ENCODE results near the gene IL1A.

IL1A gene

GRCh38 chr2:112818094-112818902 lies 34.0 kb upstream of the IL1A start:
- DNase-seq (ENCODE audit: extremely low read depth in 1 of 2, low read depth in 1 of 2): no peak

- no peak for DNase-seq (ENCODE audit: extremely low read depth in 1 of 2, low read depth in 1 of 2)
Measured at GRCh38 chr2:112817082-112817689, 32.9 kb upstream of the IL1A start.

- no peak for DNase-seq (ENCODE audit: extremely low read depth in 1 of 2, low read depth in 1 of 2)
Measured at GRCh38 chr2:112814278-112814677, 30.0 kb upstream of the IL1A start.

DNA sequence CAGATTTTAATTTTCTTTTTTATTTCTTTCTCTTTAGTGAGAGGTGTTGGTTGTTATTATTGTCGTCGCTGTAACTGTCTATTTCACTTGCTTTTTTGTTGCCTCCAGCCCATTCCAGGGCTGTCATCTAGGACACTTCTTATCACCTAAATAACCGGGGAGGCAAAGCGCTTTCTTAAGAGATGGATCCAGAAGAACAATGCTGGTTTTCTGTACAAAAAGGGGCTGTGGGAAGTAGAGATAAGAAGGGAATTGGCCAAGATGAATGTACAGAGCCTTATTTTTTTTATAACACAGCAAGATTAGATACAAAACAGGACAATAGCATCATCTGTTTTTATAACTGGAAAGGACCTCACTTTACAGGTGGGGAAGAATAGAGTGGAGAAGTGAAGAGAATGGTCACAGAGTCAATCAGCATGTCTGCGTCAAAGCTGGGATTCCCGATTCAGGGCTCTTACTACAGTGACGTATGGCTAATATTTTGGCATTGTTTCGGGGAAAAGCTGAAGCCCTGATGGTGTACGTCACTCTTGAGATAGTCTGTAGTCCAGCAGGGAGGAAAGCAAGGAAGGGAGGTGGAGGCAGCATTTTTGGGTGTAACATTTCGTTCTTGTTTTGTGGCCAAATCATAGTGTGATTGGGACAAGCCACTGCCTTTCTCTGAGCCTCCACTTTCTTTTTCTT lies 29.1 kb upstream of the IL1A start:
- DNase-seq (ENCODE audit: extremely low read depth in 1 of 2, low read depth in 1 of 2): no peak

GRCh38 chr2:112812318-112813267 lies 28.3 kb upstream of the IL1A start:
- DNase-seq (ENCODE audit: extremely low read depth in 1 of 2, low read depth in 1 of 2): no peak

DNA sequence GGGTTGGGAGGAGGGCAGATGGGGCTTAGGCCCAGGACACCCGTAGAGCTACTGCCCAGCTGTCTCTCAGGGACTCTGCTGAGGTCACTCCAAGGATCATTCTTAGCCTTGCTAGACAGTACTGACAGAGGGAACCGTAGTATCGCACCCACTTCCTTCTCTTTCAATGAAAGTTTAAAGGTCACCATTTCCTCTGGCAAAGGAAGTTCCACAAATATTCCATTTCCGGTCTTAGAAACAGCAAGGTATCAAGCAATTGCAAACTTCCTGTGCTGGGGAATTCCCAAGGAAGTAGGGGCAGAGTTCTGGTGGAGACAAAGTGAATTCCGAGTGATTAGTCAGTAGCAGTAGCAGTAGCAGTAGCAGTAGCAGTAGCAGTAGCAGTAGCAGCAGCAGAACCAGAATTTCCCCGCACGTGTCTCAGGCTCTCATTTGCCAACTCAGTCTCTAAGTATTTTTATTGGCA lies 27.6 kb upstream of the IL1A start:
- DNase-seq (ENCODE audit: extremely low read depth in 1 of 2, low read depth in 1 of 2): no peak

- no peak for DNase-seq (ENCODE audit: extremely low read depth in 1 of 2, low read depth in 1 of 2)
Measured at GRCh38 chr2:112811276-112811831, 27.1 kb upstream of the IL1A start.

DNA sequence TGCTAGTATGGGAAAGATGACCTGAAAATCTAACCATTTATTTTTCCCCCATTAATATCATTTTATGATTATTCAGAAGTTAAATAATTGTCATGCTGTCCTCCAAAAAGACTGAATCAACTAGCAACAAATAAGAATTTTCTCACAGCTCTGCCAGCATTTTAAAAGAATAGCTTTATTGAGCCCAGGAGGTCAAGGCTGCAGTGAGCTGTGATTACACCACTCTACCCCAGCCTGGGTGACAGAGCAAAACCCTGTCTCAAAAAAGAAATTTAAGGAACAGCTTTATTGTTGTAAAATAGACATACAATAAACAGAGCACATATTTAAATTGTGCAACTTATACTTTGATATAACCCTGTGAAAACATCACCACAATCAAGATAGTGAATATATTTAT lies 24.8 kb upstream of the IL1A start:
- DNase-seq (ENCODE audit: extremely low read depth in 1 of 2, low read depth in 1 of 2): no peak

GRCh38 chr2:112807233-112807807 lies 23.0 kb upstream of the IL1A start:
- DNase-seq (ENCODE audit: extremely low read depth in 1 of 2, low read depth in 1 of 2): no peak

DNA sequence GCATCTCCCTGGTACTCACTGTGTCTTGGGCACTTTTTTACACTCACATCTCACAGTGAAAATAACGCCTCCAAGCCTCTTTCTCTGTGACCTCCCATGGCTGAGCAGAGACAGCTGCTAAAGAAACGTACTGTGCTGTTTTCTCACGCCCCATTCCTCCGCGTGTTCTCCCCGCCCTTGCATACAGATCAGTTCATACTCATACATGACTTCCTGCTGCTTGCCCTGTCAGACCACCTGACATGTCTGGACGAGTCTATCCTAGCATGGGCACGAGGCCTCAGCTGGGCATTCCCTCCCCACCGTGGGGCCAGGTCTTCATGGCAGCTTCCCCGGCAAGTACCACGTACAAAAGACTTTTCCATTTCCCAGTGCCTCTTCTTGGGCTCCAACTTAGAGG lies 21.2 kb upstream of the IL1A start:
- no peak for DNase-seq (ENCODE audit: extremely low read depth in 1 of 2, low read depth in 1 of 2)

GRCh38 chr2:112803691-112804521 lies 19.6 kb upstream of the IL1A start:
- no peak for DNase-seq (ENCODE audit: extremely low read depth in 1 of 2, low read depth in 1 of 2)

DNA sequence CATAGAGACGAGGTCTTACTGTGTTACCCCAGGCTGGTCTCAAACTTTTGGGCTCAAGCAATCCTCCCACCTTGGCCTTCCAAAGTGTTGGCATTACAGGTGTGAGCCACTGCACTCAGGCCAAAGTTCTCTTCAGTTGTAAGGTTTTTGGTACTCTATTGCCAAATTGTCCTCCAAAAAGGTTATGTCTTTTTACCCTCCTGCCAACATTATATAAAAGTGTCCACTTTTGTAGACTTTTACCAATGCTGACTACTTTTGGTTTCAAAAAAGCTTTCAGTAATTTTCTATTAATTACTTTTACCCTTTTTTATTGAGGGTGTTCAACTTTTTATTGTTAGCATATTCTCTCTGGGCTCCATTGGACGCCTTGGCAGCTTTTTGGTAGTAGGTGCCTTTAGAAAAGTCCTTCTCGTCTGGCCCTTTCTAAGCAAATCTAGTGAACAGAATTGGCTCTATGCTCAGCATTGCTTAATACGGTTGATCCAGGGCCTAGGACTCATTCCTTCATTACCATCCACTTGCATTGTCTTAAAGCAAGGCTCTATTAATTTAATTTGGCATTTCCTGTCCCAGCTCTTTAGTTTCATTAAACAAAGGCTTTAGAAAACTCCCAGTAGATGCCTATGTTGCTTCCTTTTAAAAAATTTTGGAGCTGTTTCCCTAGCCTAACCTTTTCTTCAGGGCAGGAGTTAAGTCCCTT lies 16.7 kb upstream of the IL1A start:
- no peak for DNase-seq (ENCODE audit: extremely low read depth in 1 of 2, low read depth in 1 of 2)

DNA sequence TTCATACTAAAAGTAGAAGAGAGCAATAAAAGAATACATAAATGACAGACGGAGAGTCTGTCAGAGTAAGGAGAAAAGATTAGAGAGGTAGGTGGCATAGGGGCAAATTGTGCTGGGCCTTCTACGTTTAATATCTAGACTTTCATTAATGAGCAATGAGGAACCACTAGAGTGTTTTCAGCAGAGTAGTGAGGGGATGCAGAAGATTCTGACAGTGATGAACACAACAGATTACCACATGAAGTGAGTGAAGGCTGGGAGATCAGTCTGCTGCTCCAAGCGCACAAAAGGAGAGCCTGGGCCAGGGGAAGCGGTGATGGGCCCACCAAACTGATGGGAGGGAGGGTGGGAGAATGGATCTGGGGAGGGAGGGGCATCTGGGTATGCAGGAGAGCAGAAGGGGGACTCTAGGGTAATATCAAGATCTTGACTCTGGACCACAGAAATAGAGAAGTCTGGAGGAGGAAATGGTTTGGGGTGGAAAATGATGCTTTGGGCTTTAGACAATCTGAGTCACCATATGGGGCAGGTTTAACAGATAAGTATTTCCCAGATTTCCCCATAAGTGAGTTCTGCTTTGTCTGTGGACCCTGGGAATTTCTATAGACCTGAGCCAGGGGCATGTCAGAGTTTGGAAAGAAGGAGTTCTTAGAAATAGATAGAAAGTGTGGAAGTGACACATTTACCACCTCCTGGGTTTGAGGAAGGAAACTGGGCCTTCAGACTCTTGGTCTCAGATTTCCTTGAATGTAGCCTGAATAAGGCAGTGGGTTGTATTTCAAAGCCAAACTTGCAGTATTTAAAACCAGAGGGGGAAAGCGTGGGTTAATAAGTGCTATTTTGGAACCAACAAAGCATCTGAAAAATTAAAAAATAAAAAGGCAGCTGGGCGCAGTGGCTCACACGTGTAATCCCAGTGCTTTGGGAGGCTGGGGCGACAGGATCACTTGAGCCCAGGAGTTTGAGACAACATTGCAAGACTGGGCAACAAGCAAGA lies 15.0 kb upstream of the IL1A start:
- DNase-seq (ENCODE audit: extremely low read depth in 1 of 2, low read depth in 1 of 2): no peak

DNA sequence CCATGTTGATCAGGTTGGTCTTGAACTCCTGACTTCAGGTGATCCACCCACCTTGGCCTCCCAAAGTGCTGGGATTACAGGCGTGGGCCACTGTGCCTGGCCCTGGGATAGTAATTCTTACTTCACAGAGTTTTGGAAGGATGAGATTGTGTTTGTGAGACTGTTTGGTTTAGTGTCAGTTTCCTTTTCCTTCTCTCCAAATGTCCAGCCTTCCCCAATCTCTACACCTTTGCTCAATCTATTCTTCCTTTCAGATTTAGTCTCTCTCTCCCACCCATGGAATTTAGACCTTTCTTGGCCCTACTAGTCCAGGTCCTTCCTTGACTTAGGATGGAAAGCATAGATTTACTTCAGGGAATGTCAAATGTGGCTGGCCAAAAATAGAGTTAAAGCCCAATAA lies 12.2 kb upstream of the IL1A start:
- no peak for DNase-seq (ENCODE audit: extremely low read depth in 1 of 2, low read depth in 1 of 2)

DNA sequence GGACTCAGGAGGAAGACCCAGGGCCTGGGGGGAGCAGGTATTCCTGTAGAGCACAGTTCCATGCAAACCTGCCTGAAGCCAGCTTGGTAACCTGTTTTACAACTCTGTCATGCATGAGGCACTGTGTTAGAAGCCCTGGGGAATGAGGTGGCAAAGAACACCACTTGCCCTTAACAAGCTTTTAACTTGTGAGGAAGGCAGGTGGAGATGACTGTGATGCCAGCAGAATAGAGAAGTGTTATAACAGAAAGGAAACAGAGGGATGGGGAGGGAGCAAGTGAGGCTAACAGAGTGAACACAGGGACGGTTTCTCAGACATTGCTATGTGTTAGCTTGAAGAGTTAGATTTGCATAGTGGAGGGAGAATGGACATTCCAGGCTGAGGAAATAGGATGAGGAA lies 11.5 kb upstream of the IL1A start:
- no peak for DNase-seq (ENCODE audit: extremely low read depth in 1 of 2, low read depth in 1 of 2)

GRCh38 chr2:112794841-112795240 lies 10.5 kb upstream of the IL1A start:
- DNase-seq (ENCODE audit: extremely low read depth in 1 of 2, low read depth in 1 of 2): no peak

GRCh38 chr2:112794131-112794733 lies 9.9 kb upstream of the IL1A start:
- DNase-seq (ENCODE audit: extremely low read depth in 1 of 2, low read depth in 1 of 2): peak; percentile 11 to 25
